H4 (cell line): ENCODE results near the gene CD300LB. TPM values are rescaled to one million over a fixed set of nuclear protein-coding genes. Genes with fewer than 3 reads are reported as not detected.

Source experiments
- DNase-seq: peaks from one replicate; pipeline ENCODE4 v3.0.0-alpha.2; 2015; ENCODE audit warnings: low spot score
- total RNA-seq: library from RNA; depleted of rRNA; stranded (reverse); fragments of >200 nt; shearing (Covaris generic); gene quantifications from 2 replicates; pipeline ENCODE4 v1.2.3, GENCODE V29; 2014

The CD300LB gene
- total RNA-seq, 1 experiment from 2014 or later: not detected

DNA sequence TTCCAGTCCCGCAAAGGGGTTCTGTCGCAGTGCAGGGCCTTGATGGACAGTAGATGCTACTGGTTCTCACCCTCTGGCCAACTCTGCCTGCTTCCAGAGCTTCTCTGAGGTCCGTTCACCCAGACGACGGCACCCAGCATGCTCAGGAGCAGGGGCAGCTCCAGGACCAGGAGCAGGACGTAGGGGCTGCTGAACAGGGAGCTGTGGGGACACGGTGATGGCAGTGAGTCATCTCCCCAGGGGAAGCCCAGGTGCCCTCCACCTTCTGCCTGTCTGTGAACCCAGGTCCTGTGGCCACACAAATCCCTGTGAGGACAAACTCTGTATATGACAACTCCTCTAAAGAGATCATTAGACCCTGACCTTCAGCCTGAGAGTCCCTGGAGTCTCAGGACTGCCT, 18.1 kb upstream of the CD300LB start:
- DNase-seq: no peak

DNA sequence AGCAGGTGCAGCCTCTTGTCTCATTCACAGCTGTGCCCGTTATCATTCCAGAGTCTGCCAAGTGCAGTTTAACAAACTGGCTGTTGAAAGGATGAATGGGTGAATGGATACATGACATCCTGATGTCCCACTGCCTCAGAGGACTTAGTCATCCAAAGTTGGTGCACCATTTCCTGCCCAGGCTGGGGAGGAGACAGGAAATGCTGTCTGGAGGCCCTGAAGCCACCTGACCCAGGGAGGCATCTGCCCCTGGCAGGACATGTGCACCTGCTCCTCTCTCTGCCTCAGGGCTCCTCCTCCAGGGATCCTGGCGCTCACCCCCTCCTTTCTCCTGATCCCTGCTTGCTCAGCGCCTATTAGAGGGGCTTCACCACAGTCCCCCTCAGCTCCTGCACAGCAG, 16.5 kb upstream of the CD300LB start:
- DNase-seq: no peak

DNA sequence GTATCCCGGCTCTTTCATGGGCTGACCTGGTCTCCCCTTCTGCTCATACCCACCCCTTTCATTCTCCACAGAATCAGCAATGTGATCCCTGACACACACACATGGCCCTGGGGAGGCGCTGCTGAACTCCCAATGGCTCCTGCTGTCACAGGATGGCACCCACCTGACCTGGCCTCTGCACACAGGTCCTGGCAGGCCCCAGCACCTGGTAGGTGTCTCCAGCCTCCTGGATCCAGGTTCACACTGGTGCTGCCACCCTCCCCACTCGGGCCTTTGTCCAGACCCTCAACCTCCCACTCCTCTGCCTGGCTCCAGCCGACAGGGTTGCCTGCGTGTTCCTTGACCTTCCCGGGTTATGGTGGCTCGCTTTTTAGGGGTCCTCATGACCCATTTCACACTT, 16.0 kb upstream of the CD300LB start:
- no peak for DNase-seq

DNA sequence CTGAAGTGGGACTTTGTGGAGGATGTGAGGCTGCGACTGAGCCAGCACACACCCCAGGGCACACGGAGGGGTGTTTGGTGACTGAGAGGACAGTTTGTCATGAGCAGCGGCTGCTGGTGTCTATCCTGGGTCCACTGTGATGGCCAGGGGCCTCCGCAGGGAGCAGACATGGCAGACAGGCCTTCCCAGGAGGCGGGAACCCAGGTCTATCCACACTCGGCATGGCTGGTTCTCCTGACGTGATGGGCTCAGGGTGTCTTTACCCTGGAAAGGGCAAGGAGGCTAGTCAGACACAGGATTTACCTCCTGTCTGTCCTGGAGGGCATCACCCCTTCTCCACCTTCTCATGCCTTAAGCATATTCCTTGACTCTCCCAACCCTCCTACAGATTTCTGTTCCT, 15.3 kb upstream of the CD300LB start:
- DNase-seq: no peak

DNA sequence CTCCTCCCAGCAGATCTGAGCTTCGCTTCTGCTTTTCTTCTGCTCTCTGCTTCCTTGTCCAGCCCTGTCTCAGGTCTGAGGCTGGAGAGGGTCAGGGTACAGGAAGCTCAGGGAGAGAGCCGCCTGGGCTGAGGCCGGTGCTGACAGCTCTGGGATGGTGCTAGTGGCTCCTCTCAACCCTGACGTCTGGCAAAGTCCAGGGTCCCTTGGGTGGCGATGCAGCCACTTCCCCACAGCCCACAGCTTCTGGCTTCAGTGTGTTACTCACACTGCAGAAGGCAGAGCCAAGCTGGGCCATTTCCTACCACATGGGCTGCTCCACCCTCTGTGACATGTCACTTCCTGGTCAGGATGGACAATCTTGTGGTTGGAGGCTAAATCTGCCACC, 14.6 kb upstream of the CD300LB start, which contains the start of gene CD300C:
CD300C (minus strand) TSS at position 273 of the 388 bp plus-strand sequence. CDS start 333 bp downstream, outside the sequence.
- no peak for DNase-seq

DNA sequence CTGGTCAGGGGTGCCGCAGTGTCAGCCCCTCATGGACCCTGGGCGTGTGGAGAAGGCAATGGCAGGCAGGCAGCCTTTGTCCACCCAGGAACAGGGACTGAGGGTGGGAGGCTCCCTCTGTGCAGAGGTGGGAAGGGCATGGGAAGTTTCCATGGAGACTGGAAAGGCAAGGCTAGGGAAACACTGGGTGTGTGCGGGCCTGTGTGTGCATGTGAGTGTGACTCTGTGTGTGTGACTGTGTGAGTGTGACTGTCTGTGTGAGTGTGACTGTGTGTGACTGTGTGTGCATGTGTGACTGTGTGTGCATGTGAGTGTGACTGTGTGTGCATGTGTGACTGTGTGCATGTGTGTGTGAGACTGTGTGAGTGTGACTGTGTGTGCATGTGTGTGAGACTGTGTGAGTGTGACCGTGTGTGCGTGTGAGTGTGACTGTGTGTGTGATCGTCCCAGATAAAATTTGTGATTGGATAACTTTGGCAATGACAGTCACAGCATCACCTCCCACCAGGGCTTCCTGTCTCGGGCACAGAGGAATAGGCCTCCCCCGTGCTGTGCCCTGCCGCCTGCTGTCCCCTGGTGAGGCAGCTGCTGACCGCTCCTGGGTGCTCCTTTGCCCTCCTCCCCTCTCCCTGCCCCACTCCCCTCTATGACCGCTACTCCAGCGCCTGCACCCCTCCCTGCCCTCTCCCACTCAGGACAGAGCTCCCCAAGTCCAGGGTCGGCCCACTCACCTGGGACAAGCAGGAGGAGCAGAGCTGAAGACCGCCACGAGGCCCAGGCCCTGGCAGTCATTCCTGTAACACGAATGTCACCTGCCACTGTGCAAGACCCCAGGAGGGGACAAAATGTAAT, 13.9 kb upstream of the CD300LB start:
- DNase-seq: no peak

DNA sequence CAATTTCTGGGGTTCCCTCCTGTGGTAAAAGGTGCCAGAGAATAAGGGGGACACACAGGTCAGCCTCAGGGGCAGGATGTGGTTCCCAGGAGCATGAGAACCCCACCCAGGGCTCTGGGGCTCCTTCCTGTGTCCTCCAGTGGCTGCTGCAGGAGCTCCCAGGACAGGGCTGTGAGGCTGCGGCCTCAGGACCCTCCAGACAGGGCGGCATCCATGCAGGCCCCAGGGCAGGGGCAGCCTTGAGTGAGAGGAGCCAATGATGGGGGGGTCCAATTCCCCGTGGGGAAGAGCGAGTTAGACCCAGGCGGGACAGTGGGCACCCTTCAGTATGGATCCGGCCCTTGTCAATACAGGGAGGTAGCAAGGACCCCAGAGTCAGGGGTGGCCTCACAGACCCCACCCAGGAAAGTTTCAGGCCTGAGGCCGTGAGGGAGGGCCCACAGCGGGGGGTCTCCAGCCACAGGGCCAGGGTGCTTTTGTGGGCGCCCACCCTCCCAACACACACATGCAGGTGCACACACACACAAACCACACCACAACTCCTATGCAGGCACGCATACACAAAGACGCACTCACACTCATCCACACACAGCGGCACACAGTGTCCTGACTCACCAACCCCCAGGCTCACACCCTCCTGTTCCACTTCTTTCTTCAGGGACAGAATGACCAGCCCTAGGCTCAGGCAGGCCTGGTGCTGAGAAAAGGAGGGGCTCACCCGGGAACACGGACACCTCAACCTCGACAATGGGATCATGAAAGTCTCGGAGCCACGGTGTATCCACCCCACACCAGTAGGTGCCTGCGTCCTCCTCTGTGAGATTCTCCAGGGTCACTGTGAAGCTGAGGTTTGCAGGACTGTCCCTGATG, 12.9 kb upstream of the CD300LB start:
- DNase-seq: no peak

DNA sequence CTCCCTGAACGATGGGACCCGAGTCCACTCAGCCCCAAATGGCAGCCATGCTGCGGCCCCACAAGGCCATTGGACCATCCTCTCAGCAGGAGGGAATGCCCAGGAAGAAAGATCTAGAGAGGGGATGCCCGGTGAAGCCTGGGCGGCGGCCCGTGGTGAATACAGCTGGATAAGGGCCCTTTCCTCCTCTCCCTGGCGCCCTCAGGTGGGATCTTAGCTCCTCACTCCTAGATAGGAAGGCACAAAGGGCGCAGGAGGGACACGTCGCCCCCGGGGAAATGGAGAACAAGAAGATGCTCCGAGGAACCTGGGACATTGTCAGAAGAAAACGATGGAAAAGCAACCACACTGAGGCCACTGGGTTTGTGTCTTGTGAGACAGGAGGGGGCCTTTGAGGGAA, 12.1 kb upstream of the CD300LB start:
- no peak for DNase-seq

DNA sequence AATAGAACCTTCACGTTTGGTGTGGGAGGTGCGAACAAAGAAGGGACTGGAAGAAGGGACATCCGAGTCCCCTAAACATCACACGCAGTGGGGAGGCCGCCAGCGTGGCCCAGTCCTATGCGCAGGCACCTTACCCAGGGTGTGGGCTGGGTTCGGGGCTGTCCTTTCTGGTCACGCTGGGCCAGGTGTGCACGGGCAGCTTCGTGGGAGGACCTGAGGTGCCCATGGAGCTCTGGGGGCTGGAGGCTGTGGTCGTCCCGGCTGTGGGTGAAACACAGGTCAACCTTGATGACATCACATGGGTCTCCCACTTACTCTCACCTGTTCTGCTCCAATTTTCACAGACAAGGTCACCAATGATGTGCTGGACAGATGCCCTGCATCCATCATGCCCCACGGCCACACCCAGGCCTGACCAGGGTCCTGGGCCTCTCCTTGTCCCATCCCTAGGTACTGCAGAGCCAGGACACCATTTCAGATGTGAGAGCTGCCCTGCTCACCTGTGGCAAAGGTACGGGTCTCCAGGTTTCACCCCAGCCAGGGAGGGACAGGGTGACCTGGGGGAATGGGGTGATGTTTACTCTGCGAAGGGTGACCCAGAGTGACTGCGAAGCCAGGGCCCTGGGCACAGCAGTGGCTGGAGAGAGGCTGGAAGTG, 11.6 kb upstream of the CD300LB start:
- no peak for DNase-seq

DNA sequence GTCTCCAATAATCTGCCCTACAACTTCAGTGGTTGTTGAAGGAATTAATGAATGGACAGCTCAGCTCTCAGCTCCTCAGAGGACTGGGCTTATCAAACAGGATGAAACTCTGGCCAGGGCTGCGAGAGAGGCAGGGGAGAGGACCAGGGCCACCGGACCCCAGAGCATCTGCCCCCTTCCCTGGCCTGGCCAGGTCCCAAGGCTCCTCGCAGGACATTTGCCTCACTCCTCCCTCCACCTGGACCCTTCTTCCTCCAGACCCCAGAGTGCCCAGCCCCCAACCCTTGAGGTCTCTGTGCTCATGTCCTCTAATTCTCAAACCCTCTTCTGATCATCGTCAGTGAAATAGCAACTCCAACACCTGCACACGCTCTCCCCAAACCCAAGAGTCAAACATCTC, 10.9 kb upstream of the CD300LB start:
- DNase-seq: no peak

DNA sequence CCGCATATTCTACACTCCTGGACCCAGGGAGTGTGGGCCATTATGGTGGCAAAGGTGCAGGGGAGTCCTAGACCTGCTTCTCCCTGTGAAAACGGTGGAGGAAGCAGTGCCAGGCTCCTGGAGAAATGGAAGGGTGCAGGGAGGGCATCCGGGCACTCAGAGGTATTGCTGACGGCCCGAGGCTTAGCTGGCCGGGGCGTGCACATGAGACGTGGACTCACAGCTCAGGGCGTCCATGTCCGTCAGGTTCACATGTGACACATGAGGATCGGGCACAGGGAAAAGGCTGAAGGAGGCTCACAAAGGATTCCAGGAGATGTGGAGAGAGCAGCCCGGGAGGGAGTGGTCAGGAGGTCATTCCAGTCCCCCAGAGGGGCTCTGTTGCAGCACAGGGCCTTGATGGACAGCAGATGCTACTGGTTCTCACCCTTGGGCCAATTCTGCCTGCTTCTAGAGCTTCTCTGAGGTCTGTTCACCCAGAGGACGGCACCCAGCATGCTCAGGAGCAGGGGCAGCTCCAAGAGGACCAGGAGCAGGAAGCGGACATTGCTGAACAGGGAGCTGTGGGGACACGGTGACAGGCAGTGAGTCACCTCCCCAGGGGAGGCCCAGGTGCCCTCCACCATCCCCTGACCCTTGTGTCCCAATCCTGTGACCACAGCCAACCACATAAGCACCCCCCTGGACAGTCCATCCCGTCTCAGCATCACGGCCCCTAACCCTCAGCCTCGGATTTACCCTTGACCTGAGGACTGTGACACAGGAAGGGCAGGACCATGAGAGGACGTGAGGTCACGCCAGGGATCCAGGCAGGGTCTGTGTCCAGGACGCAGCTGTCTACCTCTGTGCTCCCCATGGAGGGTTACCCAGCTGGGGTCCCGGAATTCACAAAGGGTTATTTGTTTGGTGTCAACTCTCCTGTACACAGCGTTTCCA, 10.2 kb upstream of the CD300LB start:
- DNase-seq: no peak

DNA sequence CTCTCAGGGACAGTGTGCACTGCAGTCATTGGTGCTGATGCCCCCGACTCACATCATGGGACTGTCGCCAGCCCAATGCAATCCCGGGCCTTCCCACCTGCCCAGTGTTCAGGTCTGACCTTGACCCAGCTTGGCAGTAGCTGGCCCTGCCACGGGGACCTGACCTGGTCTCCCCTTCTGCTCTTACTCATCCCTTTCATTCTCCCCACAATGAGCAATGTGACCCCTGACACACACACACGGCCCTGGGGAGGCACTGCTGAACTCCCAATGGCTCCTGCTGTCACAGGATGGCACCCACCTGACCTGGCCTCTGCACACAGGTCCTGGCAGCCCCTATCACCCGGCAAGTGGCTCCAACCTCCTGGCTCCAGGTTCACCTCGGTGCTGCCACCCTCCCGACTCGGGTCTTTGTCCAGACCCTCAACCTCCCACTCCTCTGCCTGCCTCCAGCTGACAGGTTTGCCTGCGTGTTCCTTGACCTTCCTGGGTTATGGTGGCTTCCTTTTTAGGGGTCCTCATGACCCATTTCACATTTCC, 8.1 kb upstream of the CD300LB start:
- DNase-seq: no peak

DNA sequence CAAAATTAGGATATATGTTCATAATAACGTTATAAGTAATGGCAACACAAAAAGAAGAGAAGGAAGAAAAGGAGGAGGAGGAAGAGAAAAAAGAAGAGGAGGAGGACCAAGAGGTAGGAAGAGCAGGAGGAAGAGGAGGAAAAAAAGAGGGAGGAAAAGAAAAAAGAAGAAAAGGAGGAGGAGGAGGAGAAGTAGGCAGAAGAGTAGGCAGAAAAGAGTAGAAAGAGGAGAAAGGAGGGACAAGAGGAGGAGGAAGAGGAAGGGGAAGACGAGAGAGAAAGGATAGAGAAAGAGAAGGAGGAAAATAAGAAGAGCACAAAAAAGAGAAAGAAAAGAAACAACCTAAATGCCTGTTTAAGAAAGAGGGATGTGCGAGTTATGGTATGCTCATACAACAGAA, 5.6 kb upstream of the CD300LB start:
- DNase-seq: no peak

DNA sequence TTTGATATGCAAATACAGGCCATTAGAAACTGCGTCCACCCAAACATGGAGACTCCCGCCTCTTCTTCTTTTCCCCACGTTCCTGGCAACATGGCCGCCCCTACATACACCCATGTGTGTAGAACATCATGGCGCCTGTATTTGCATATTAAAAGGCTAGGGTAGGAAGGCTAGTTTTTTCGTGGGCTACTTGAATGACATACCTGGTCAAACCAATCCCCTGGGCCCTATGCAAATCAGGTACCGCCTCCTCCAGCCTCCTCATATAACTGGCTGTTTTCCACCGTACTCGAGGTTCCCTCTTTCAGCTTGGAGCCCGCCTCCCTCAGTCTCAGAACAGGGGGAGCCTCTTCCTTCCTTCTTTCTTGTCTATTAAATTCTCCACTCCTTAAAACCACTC, 840 bp upstream of the CD300LB start:
- no peak for DNase-seq

DNA sequence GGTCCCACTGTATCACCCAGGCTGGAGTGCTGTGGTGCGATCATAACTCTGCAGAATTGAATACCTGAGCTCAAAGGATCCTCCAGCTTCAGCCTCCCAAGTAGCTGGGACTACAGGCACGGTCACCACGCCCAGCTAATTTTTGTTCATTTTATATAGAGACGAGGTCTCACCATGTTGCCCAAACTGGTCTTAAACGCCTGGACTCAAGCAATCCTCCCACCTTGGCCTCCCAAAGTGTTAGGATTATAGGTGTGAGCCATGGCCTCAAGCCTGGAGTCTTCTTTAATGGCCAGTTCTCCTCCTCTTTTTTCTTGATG, 484 bp downstream of the CD300LB start:
- no peak for DNase-seq

DNA sequence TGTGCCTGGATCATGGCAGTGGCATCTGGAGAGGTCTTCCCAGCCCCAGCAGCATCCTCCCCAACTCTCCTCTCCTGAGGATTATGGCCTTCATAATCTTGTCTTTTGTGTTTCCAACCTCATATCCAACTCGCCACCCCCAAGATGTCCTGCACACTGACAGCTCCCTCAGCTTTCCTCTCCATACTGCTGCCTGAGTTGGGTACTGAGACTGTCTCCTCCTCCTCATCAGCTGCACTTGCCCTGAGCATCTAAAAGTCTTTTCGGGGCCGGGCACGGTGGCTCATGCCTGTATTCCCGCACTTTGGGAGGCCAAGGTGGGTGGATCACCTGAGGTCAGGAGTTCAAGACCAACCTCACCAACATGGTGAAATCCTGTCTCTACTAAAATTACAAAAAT, 2.0 kb downstream of the CD300LB start:
- no peak for DNase-seq

DNA sequence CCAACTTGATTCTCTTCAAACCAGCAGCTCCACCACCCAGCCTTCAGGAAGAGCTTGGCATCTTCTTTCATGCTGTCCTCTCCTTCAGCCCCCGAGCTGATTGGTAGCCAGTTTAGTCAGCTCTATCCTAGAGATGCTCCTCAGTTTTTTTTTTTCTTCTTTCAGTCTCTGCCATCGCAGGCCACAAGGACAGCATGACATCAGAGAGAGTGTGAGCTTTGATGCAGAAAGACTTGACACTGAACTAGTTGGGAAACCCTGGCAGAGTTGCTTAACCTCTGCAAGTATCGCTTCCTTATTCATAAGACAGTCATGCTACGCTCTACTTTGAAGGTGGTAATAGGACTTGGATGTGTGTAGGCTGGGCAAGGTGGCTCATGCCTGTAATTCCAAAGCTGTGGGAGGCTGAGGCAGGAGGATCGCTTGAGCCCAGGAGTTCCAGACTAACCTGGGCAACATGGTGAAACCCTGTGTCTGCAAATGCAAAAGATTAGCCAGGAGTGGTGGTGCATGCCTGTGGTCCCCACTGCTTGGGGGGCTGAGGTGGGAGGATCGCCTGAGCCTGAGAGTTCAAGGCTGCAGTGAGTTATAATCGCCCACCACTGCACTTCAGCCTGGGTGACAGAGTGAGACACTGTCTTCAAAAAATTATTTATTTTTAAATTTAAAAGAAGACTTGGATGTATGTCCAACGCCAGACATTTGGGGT, 2.6 kb downstream of the CD300LB start:
- no peak for DNase-seq

DNA sequence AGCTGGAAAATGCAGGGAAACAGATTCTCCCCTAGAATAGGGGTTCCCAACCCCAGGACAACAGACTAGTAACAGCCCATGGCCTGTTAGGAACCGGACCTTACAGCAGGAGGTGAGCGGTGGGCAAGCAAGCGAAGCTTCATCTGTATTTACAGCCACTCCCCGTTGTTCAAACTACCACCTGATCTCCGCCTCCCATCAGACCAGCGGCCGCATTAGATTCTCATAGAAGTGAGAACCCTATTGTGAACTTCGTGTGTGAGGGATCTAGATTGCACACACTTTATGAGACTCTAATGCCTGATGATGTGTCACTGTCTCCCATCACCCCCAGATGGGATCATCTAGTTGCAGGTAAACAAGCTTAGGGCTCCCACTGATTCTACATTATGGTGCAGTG, 3.5 kb downstream of the CD300LB start:
- DNase-seq: no peak

DNA sequence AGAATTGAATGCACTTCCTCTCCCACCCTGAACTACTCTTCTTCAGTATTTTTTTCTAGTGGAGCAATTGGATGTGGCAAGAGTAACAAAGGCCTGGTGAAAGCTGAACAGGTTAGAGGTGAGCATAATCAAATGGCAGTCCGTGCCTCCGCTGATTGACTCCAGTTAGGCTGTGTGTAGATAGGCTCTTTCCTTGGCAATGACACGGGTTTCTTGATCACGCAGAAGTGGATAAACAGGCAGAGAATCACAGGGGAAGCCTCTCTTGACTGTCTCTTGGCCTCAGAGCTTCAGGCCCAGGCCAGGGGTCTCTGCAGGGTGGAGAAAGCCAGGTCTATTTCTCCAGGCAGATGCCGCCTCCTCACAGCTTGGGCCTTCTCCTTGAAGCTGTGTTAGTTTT, 4.2 kb downstream of the CD300LB start:
- no peak for DNase-seq

DNA sequence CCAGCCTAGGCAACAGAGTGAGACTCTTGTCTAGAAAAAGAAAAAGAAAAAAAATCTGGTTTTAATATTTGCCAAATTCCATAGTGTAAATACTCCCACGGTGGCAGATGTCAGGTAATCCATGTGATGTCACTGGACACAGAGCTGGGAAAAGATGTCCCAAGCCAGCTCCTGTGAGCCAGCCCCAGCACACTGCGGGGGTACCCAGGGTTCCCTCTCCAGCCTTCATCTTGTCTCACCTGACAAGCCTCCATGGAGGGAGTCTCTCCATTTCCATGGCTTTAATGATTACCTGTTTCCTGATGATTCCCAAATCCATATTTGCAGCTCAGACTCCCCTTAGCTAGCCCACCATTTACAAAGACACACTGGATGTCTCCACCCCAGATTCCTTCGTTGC, 4.6 kb downstream of the CD300LB start:
- DNase-seq: no peak
